SK-N-SH (cell line): ENCODE data around the gene PIK3R1. TPM values are rescaled to one million over a fixed set of nuclear protein-coding genes. Genes with fewer than 3 reads are reported as not detected.

Experiments
- CTCF ChIA-PET: fragments of 300-600, 350-600 bp; formaldehyde crosslinking; extraction: SDS; loops from one replicate; lab custom pipeline; 2021; lab: Yijun Ruan, JAX
- POLR2A ChIA-PET: fragments of 350-600 bp; sonication (Branson Sonifier 250); formaldehyde crosslinking; extraction: SDS; loops from one replicate; lab custom pipeline; 2020; ENCODE audit warnings: antibody characterized with exemption, inconsistent platforms; lab: Yijun Ruan, JAX
- DNase-seq: peaks from one replicate; pipeline ENCODE4 v3.0.0; 2012
- H2AFZ ChIP-seq: fragments of 200-600 bp; sonication (generic); 2 replicates; pipeline ENCODE4 v1.8.1; 2016; ENCODE audit warnings: antibody characterized with exemption, mild to moderate bottlenecking, low read depth
- H3F3A ChIP-seq: fragments of 200-600 bp; sonication (generic); replicated peaks from 2 replicates; pipeline ENCODE3; 2016; ENCODE audit warnings: antibody characterized with exemption, mild to moderate bottlenecking; ENCODE audit not compliant: insufficient read depth
- H3K27ac ChIP-seq, 2 experiments: fragments of 200-500 bp in 1 of 2; fragments of 200-600 bp in 1 of 2; sonication (Bioruptor generic) in 1 of 2; sonication (generic), shearing (Covaris generic) in 1 of 2; 2 replicates each; pipeline versions ENCODE4 v1.5.1 to v1.6.1; 2014 to 2016; ENCODE audit warnings: low read depth in 2 of 2, inconsistent platforms in 1 of 2, low read length in 1 of 2, mild to moderate bottlenecking in 1 of 2, mixed read lengths in 1 of 2
- H3K27me3 ChIP-seq: fragments of 200-600 bp; sonication (generic), shearing (Covaris generic); 2 replicates; pipeline ENCODE4 v1.6.1; 2016; ENCODE audit warnings: mixed run types; ENCODE audit not compliant: insufficient read depth
- H3K36me3 ChIP-seq, 2 experiments: fragments of 200-500 bp in 1 of 2; fragments of 200-600 bp in 1 of 2; sonication (Bioruptor generic) in 1 of 2; sonication (generic) in 1 of 2; replicated peaks in 1 of 2; 2 replicates each; pipeline versions ENCODE3 to v1.5.1; 2014 to 2016; ENCODE audit warnings: low read length in 1 of 2, mild to moderate bottlenecking in 1 of 2; ENCODE audit not compliant: insufficient read depth in 2 of 2, control insufficient read depth in 1 of 2
- H3K4me1 ChIP-seq, 2 experiments: fragments of 200-500 bp in 1 of 2; fragments of 200-600 bp in 1 of 2; sonication (Bioruptor generic) in 1 of 2; sonication (generic), shearing (Covaris generic) in 1 of 2; 2 replicates each; pipeline versions ENCODE4 v1.5.1 to v1.6.1; 2014 to 2016; ENCODE audit warnings: low read depth in 1 of 2, low read length in 1 of 2, mixed run types in 1 of 2; ENCODE audit not compliant: insufficient read depth in 2 of 2, control insufficient read depth in 1 of 2
- H3K4me2 ChIP-seq: fragments of 200-600 bp; sonication (generic), shearing (Covaris generic); 2 replicates; pipeline ENCODE4 v1.6.1; 2017; ENCODE audit warnings: mixed run types
- H3K4me3 ChIP-seq, 2 experiments: fragments of 200-500 bp in 1 of 2; fragments of 200-600 bp in 1 of 2; sonication (Bioruptor generic) in 1 of 2; sonication (generic), shearing (Covaris generic) in 1 of 2; 2 replicates each; pipeline versions ENCODE4 v1.5.1 to v1.8.1; 2014 to 2016; ENCODE audit warnings: low read depth in 2 of 2, inconsistent platforms in 1 of 2, low read length in 1 of 2, mild to moderate bottlenecking in 1 of 2, mixed read lengths in 1 of 2, moderate library complexity in 1 of 2
- H3K79me2 ChIP-seq: fragments of 200-600 bp; sonication (generic); 2 replicates; pipeline ENCODE4 v1.8.1; 2017; ENCODE audit warnings: mild to moderate bottlenecking; ENCODE audit not compliant: insufficient read depth
- H3K9ac ChIP-seq: fragments of 200-600 bp; sonication (generic); 2 replicates; pipeline ENCODE4 v1.6.1; 2017; ENCODE audit warnings: mixed run types
- H3K9me2 ChIP-seq: fragments of 200-600 bp; sonication (generic); 2 replicates; pipeline ENCODE4 v1.6.1; 2017; ENCODE audit warnings: mixed run types
- H3K9me3 ChIP-seq: fragments of 200-600 bp; sonication (generic); 2 replicates; pipeline ENCODE4 v1.6.1; 2017; ENCODE audit warnings: mixed run types, mild to moderate bottlenecking, moderate library complexity
- H4K20me1 ChIP-seq: fragments of 200-600 bp; sonication (generic); 2 replicates; pipeline ENCODE4 v1.6.1; 2017; ENCODE audit warnings: mild to moderate bottlenecking, mixed run types; ENCODE audit not compliant: insufficient read depth
- CHD2 ChIP-seq: fragments of 150-350 bp; IDR thresholded peaks from 2 replicates; pipeline ENCODE4 v1.6.1; 2018; ENCODE audit warnings: low read length; ENCODE audit not compliant: partially characterized antibody
- ELF1 ChIP-seq: IDR thresholded peaks from 2 replicates; pipeline ENCODE4 v1.4.0; 2012
- EP300 ChIP-seq, 2 experiments: IDR thresholded peaks; 2 replicates each; pipeline versions ENCODE4 v1.4.0 to v1.6.1; 2012; ENCODE audit warnings: borderline replicate concordance in 1 of 2, low read depth in 1 of 2, low read length in 1 of 2
- EZH2phosphoT487 ChIP-seq: fragments of 200-600 bp; sonication (generic); IDR thresholded peaks from 2 replicates; pipeline ENCODE4 v1.6.1; 2017; ENCODE audit warnings: low read depth, mixed run types, mild to moderate bottlenecking, antibody characterized with exemption, moderate library complexity, borderline replicate concordance
- FOSL2 ChIP-seq: IDR thresholded peaks from 2 replicates; pipeline ENCODE4 v1.4.0; 2012; ENCODE audit warnings: low read depth, mild to moderate bottlenecking, moderate library complexity, borderline replicate concordance
- FOXM1 ChIP-seq: IDR thresholded peaks from 2 replicates; pipeline ENCODE4 v1.4.0; 2012; ENCODE audit warnings: low read depth, mild to moderate bottlenecking
- GATA2 ChIP-seq: sonication (generic); formaldehyde crosslinking; IDR thresholded peaks from 2 replicates; pipeline ENCODE4 v1.5.0; 2020; ENCODE audit warnings: mild to moderate bottlenecking, missing genetic modification reagents
- JUND ChIP-seq: IDR thresholded peaks from 2 replicates; pipeline ENCODE4 v1.4.0; 2012
- MEF2A ChIP-seq: IDR thresholded peaks from 2 replicates; pipeline ENCODE4 v1.4.0; 2012; ENCODE audit warnings: low read depth, borderline replicate concordance
- MXI1 ChIP-seq: IDR thresholded peaks from 2 replicates; pipeline ENCODE4 v1.6.1; 2012; ENCODE audit warnings: mild to moderate bottlenecking, low read depth, low read length, improper control_type of control experiment
- POLR2AphosphoS5 ChIP-seq: IDR thresholded peaks from 2 replicates; pipeline ENCODE4 v1.6.1; 2012; ENCODE audit warnings: low read depth, low read length
- RAD21 ChIP-seq: IDR thresholded peaks from 2 replicates; pipeline ENCODE4 v1.6.1; 2012; ENCODE audit warnings: mild to moderate bottlenecking, low read length
- RFX5 ChIP-seq: IDR thresholded peaks from 2 replicates; pipeline ENCODE4 v1.6.1; 2012; ENCODE audit warnings: mild to moderate bottlenecking, improper control_type of control experiment, low read length
- RXRA ChIP-seq: IDR thresholded peaks from 2 replicates; pipeline ENCODE4 v1.4.0; 2012; ENCODE audit warnings: low read depth, mild to moderate bottlenecking, borderline replicate concordance
- SMC3 ChIP-seq: IDR thresholded peaks from 2 replicates; pipeline ENCODE4 v1.6.1; 2012; ENCODE audit warnings: low read depth, low read length, improper control_type of control experiment
- TCF12 ChIP-seq: IDR thresholded peaks from 2 replicates; pipeline ENCODE4 v1.4.0; 2012
- TEAD4 ChIP-seq: IDR thresholded peaks from 2 replicates; pipeline ENCODE4 v1.4.0; 2012; ENCODE audit warnings: mild to moderate bottlenecking, borderline replicate concordance; ENCODE audit not compliant: insufficient read depth
- WGBS: methylation state at CpG from one replicate; pipeline ENCODE4 v1.1.6; 2017; ENCODE audit warnings: low lambda C conversion rate; 5-methylcytosine and 5-hydroxymethylcytosine counted together
- polyA plus RNA-seq, 3 experiments: library from polyadenylated mRNA; depleted of rRNA; stranded (reverse); fragments of >200 nt; gene quantifications; 2 replicates each; pipeline ENCODE4 v1.2.3, GENCODE V29; 2012
- TF ChIP-seq, protein P1 (sequence below): IDR thresholded peaks from 2 replicates; pipeline ENCODE4 v1.4.0; 2012; ENCODE audit warnings: low read depth
- TF ChIP-seq, protein P2 (sequence below): IDR thresholded peaks from 2 replicates; pipeline ENCODE4 v1.4.0; 2012; ENCODE audit warnings: low read depth, borderline replicate concordance
- TF ChIP-seq, protein P3 (sequence below): IDR thresholded peaks from 2 replicates; pipeline ENCODE4 v1.4.0; 2012; ENCODE audit warnings: low read depth, borderline replicate concordance

PIK3R1 gene
- polyA plus RNA-seq, 1 of the 3 experiments (the other 2 are of a cell fraction), result 2.0 TPM

DNA sequence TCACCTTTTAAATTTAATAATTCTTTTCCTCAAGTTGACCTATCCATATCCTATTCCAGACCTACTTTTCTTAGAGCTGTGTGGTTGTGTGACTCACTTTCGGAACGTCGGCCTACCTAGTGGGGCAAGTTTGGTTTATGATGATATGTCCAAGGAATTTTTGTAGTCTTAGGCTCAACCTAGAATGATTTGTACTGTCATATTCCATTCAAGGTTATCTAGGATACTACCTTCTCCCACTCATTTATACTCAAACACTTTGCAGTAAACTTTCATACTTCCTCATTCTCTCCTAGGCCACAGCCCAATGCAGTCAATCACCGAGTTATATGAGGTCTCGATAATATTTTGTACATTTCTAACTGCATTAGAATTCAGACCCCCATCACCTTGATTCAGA is 61.9 kb downstream of the PIK3R1 start:
- 81% methylated on average over 5 of the region's 5 CpGs for WGBS
- H3K27me3 ChIP-seq, result no peaks in the 10 kb centered on the region
- no peak for DNase-seq
- H3K9me2 ChIP-seq, result no peaks in the 10 kb centered on the region
- H3K27ac ChIP-seq, result no peak overlapping the region
- H3K4me3 ChIP-seq, result no peak overlapping the region
- peaks cover 28 to 62% of the 10 kb centered on the region in 2 experiments for H3K36me3 ChIP-seq
- no peak overlapping the region for H2AFZ ChIP-seq
- no peaks in the 10 kb centered on the region for H3K9me3 ChIP-seq
- H3K79me2 ChIP-seq, result no peaks in the 10 kb centered on the region
- no peaks in the 10 kb centered on the region for H3F3A ChIP-seq
- no peak overlapping the region for H3K4me2 ChIP-seq
- ChIA-PET POLR2A (no interaction called here), CTCF (interaction anchor here (0.6 to 1.2 kb wide), 2 partner anchors 9 to 182 kb away, joined by 3 to 4 read pairs; no protein-coding TSS in a partner anchor)
- peaks cover 3 to 17% of the 10 kb centered on the region in 2 experiments; a peak in 3 of 4 replicates for H3K4me1 ChIP-seq
- peaks cover 6% of the 10 kb centered on the region; the same call in 1 of the 2 replicates for H4K20me1 ChIP-seq
- no peak for TF ChIP-seq FOSL2
- no peak for TF ChIP-seq GATA2 (CRISPR knock-in tag)
- no peak for TF ChIP-seq RXRA
- TF ChIP-seq EZH2phosphoT487, result no peak
- no peak for TF ChIP-seq RFX5
- no peak for TF ChIP-seq FOXM1
- no peak for TF ChIP-seq JUND
- TF ChIP-seq MEF2A, result no peak
- no peak for TF ChIP-seq ELF1
- TF ChIP-seq TEAD4, result no peak
- H3K9ac ChIP-seq, result no peak overlapping the region

DNA sequence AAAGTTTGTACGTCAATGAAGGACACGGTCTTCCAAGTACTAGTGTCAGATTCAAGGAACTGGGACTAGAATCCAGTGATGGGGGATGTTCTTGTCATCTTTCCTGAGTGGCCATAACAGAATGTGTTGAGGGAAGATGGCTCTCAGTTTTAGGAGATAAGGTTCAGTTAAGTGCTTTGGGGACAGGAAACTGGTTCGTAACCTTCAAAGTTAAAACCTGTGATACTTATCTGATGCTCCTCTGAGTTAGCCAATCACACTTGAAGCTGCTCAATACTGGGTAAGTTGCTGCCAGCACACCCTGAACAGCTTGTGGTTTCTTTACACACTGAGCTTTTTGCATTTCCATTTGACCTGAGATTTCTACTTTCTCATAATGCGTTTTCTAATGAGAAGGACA is 64.4 kb downstream of the PIK3R1 start:
- Histone ChIP-seq H3F3A (no peaks in the 10 kb centered on the region), H2AFZ (no peak overlapping the region), H3K36me3 (peaks cover 28 to 78% of the 10 kb centered on the region in 2 experiments), H3K9me2 (no peaks in the 10 kb centered on the region), H3K9ac (no peak overlapping the region), H3K9me3 (no peaks in the 10 kb centered on the region), H4K20me1 (no peaks in the 10 kb centered on the region), H3K4me2 (no peak overlapping the region), H3K27me3 (no peaks in the 10 kb centered on the region), H3K27ac (no peak overlapping the region), H3K4me3 (no peak overlapping the region), H3K4me1 (no peaks in the 10 kb centered on the region), H3K79me2 (no peaks in the 10 kb centered on the region)
- POLR2A ChIA-PET, result no interaction called here
- DNase-seq, result no peak
- CTCF ChIA-PET, result interaction anchor here (0.9 to 1.4 kb wide), 3 partner anchors 8 to 683 kb away, joined by 3 to 5 read pairs (median 4); no protein-coding TSS in a partner anchor
- TF ChIP-seq MXI1, result no peak
- no peak for TF ChIP-seq CHD2
- WGBS, result 99% methylated on average over 4 of the region's 4 CpGs

DNA sequence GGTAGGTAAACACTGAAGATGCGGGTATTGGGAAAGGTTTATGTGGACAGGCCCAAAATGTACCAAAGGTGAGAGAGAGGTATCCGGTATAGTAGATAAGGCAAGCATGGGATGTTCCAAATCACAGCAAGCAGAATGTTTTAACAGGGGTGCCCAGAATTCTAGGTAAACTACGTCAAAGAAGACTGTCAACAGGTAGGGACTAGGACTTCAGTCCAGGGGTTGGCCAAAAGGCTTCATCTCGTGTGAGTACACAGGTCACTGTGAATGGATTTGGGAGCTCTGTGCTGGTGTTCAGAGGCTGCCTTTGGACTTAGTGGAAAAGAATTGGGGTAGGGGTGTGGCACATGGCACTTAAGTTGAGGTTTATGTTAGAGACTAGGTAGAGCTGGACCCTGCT is 66.4 kb downstream of the PIK3R1 start:
- Histone ChIP-seq H3K79me2 (no peaks in the 10 kb centered on the region), H3K9me3 (no peaks in the 10 kb centered on the region), H3K9ac (no peak overlapping the region), H3K27ac (no peak overlapping the region), H2AFZ (no peak overlapping the region), H3K9me2 (no peaks in the 10 kb centered on the region), H3F3A (peaks cover 10% of the 10 kb centered on the region), H3K36me3 (peaks cover 28 to 67% of the 10 kb centered on the region in 2 experiments), H3K4me3 (no peak overlapping the region), H3K27me3 (no peaks in the 10 kb centered on the region), H3K4me2 (no peak overlapping the region), H4K20me1 (no peaks in the 10 kb centered on the region), H3K4me1 (peaks cover 0 to 3% of the 10 kb centered on the region in 2 experiments; a peak in 1 of 4 replicates)
- TF ChIP-seq, protein P1, sequence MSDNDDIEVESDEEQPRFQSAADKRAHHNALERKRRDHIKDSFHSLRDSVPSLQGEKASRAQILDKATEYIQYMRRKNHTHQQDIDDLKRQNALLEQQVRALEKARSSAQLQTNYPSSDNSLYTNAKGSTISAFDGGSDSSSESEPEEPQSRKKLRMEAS, result no peak
- TF ChIP-seq FOSL2 (no peak), SMC3 (no peak), JUND (no peak), TCF12 (no peak), MXI1 (no peak), RAD21 (no peak), MEF2A (no peak), POLR2AphosphoS5 (no peak), EP300 (IDR thresholded peaks at IDR 0.05; ENCODE audit: borderline replicate concordance in 1 of 2, low read depth in 1 of 2, low read length in 1 of 2) (no peak)
- TF ChIP-seq, protein P2, sequence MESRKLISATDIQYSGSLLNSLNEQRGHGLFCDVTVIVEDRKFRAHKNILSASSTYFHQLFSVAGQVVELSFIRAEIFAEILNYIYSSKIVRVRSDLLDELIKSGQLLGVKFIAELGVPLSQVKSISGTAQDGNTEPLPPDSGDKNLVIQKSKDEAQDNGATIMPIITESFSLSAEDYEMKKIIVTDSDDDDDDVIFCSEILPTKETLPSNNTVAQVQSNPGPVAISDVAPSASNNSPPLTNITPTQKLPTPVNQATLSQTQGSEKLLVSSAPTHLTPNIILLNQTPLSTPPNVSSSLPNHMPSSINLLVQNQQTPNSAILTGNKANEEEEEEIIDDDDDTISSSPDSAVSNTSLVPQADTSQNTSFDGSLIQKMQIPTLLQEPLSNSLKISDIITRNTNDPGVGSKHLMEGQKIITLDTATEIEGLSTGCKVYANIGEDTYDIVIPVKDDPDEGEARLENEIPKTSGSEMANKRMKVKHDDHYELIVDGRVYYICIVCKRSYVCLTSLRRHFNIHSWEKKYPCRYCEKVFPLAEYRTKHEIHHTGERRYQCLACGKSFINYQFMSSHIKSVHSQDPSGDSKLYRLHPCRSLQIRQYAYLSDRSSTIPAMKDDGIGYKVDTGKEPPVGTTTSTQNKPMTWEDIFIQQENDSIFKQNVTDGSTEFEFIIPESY, result no peak
- TF ChIP-seq, protein P3, sequence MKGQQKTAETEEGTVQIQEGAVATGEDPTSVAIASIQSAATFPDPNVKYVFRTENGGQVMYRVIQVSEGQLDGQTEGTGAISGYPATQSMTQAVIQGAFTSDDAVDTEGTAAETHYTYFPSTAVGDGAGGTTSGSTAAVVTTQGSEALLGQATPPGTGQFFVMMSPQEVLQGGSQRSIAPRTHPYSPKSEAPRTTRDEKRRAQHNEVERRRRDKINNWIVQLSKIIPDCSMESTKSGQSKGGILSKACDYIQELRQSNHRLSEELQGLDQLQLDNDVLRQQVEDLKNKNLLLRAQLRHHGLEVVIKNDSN, result no peak
- POLR2A ChIA-PET, result no interaction called here
- DNase-seq, result no peak
- 94% methylated on average over 4 of the region's 4 CpGs for WGBS
- CTCF ChIA-PET, result interaction anchor here (1.2 kb wide), 1 partner anchor 681 kb away, joined by 3 read pairs; no protein-coding TSS in a partner anchor
